HEK293T (cell line): Measurements from ENCODE around the gene CD79B.

ENCODE experiments used
- CTCF ChIA-PET: fragments of 350-600 bp; formaldehyde crosslinking; extraction: SDS; loops from one replicate; lab custom pipeline; 2021; ENCODE audit warnings: antibody characterized with exemption, inconsistent platforms; lab: Yijun Ruan, JAX
- POLR2A ChIA-PET: fragments of 350-600 bp; formaldehyde crosslinking; extraction: SDS; loops from one replicate; lab custom pipeline; 2020; ENCODE audit warnings: antibody characterized with exemption, inconsistent platforms; lab: Yijun Ruan, JAX
- DNase-seq: peaks from one replicate; pipeline ENCODE4 v3.0.0; 2012; ENCODE audit warnings: mixed read lengths; ENCODE audit errors: extremely low spot score
- ARNT ChIP-seq: fragments of 450-650 bp; IDR thresholded peaks from 2 replicates; pipeline ENCODE4 v1.6.1; 2017; ENCODE audit warnings: mild to moderate bottlenecking
- BHLHE40 ChIP-seq: fragments of 450-650 bp; IDR thresholded peaks from 2 replicates; pipeline ENCODE4 v1.6.1; 2016; ENCODE audit warnings: mild to moderate bottlenecking, moderate library complexity, borderline replicate concordance
- CTBP1 ChIP-seq: fragments of 450-650 bp; IDR thresholded peaks from 2 replicates; pipeline ENCODE4 v1.6.1; 2016; ENCODE audit warnings: borderline replicate concordance
- ELF4 ChIP-seq: fragments of 450-650 bp; IDR thresholded peaks from 2 replicates; pipeline ENCODE4 v1.6.1; 2017; ENCODE audit warnings: antibody characterized with exemption
- FOXA1 ChIP-seq: fragments of 450-650 bp; IDR thresholded peaks from 2 replicates; pipeline ENCODE4 v1.6.1; 2016; ENCODE audit warnings: mild to moderate bottlenecking
- FOXK2 ChIP-seq: fragments of 450-650 bp; IDR thresholded peaks from 2 replicates; pipeline ENCODE4 v1.6.1; 2016; ENCODE audit warnings: mild to moderate bottlenecking
- FOXM1 ChIP-seq: fragments of 450-650 bp; IDR thresholded peaks from 2 replicates; pipeline ENCODE4 v1.6.1; 2017; ENCODE audit warnings: mild to moderate bottlenecking, borderline replicate concordance
- HDGF ChIP-seq: fragments of 450-650 bp; IDR thresholded peaks from 2 replicates; pipeline ENCODE4 v1.6.1; 2017; ENCODE audit warnings: antibody characterized with exemption, borderline replicate concordance
- L3MBTL2 ChIP-seq: fragments of 450-650 bp; conservative IDR thresholded peaks from 2 replicates; pipeline ENCODE4 v1.6.1; 2016; ENCODE audit warnings: mild to moderate bottlenecking
- LEF1 ChIP-seq: fragments of 450-650 bp; IDR thresholded peaks from 2 replicates; pipeline ENCODE4 v1.6.1; 2017; ENCODE audit warnings: mild to moderate bottlenecking, borderline replicate concordance
- NFRKB ChIP-seq: fragments of 450-650 bp; IDR thresholded peaks from 2 replicates; pipeline ENCODE4 v1.6.1; 2016; ENCODE audit warnings: mild to moderate bottlenecking, moderate library complexity
- SP1 ChIP-seq: fragments of 450-650 bp; IDR thresholded peaks from 2 replicates; pipeline ENCODE4 v1.6.1; 2017
- SUZ12 ChIP-seq: fragments of 450-650 bp; IDR thresholded peaks from 2 replicates; pipeline ENCODE4 v1.6.1; 2016; ENCODE audit warnings: mild to moderate bottlenecking
- TARDBP ChIP-seq: fragments of 450-650 bp; IDR thresholded peaks from 2 replicates; pipeline ENCODE4 v1.6.1; 2016
- ZNF384 ChIP-seq: fragments of 450-650 bp; IDR thresholded peaks from 2 replicates; pipeline ENCODE4 v1.6.1; 2016
- TF ChIP-seq, protein P1 (sequence below): fragments of 450-650 bp; IDR thresholded peaks from 2 replicates; pipeline ENCODE4 v1.6.1; 2016

Gene CD79B

DNA sequence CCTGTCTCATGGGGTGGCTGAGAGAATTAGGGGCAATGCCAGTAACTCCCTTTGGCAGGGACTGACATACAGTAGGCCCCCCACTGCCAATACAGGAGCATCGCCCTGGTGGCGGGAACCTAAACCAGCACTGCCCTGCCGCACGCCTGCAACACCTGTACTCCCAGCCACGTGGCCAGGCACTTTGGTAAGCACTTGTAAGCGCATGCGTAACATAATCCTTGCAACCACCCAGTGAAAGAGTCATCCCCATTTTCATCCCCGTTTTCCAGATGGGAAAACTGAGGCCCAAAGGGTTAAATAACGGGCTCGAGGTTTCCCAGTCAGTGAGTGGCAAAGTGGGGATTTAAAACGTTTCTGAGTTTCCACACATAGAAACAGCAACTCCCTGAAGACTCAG lies 23.1 kb upstream of the CD79B start:
- CTCF ChIA-PET, result interaction anchor here (2.3 kb wide), 1 partner anchor 8 kb away, joined by 7 read pairs; no protein-coding TSS in a partner anchor
- no peak for TF ChIP-seq FOXM1
- TF ChIP-seq FOXK2, result no peak
- no peak for TF ChIP-seq HDGF
- no peak for TF ChIP-seq ZNF384
- no peak for TF ChIP-seq BHLHE40
- TF ChIP-seq CTBP1, result no peak
- no peak for TF ChIP-seq L3MBTL2
- TF ChIP-seq, protein P1, sequence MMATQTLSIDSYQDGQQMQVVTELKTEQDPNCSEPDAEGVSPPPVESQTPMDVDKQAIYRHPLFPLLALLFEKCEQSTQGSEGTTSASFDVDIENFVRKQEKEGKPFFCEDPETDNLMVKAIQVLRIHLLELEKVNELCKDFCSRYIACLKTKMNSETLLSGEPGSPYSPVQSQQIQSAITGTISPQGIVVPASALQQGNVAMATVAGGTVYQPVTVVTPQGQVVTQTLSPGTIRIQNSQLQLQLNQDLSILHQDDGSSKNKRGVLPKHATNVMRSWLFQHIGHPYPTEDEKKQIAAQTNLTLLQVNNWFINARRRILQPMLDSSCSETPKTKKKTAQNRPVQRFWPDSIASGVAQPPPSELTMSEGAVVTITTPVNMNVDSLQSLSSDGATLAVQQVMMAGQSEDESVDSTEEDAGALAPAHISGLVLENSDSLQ, result no peak
- no peak for TF ChIP-seq ARNT
- no peak for TF ChIP-seq NFRKB
- TF ChIP-seq ELF4, result no peak
- no peak for DNase-seq
- POLR2A ChIA-PET, result no interaction called here

DNA sequence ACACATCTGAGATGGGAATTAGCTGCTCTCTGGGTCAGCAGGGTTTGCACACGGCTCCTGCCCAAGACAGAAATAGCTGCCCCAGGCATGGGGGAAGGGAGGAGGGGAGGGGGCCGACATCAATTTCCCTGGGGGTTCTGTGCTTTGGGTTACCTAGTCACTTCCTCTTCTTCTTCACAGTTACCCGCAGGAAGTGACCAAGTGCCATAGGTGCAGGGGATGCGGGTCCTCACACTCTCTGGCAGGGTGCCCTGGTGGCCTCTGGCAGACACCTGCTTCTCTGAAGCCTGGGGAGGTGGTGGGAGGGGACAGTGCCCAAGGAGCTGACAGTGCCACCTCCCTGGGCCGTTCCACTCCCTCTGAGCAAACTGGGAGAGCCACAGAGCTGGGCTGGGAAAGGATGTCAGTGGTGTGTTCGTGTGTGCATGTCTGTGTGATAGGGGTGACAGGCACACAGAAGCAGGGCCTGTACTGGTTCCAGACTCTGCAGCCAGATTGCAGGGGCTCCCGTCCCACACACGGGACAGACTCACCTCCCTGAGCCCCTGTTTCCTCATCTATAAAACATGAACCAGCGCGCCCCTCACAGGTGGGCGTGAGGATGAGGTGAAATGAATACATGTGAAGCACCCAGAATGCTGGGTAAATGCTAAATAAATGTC lies 22.4 kb upstream of the CD79B start:
- TF ChIP-seq SP1, result no peak
- no peak for TF ChIP-seq TARDBP
- TF ChIP-seq L3MBTL2, result no peak
- TF ChIP-seq FOXA1, result no peak
- no peak for TF ChIP-seq CTBP1
- no peak for TF ChIP-seq HDGF
- no peak for TF ChIP-seq SUZ12
- TF ChIP-seq, protein P1, result no peak
- no peak for TF ChIP-seq ELF4
- no peak for TF ChIP-seq BHLHE40
- TF ChIP-seq FOXM1, result no peak
- TF ChIP-seq ARNT, result no peak
- ChIA-PET POLR2A (no interaction called here), CTCF (interaction anchor here (2.3 kb wide), 1 partner anchor 8 kb away, joined by 7 read pairs; no protein-coding TSS in a partner anchor)
- DNase-seq, result no peak

DNA sequence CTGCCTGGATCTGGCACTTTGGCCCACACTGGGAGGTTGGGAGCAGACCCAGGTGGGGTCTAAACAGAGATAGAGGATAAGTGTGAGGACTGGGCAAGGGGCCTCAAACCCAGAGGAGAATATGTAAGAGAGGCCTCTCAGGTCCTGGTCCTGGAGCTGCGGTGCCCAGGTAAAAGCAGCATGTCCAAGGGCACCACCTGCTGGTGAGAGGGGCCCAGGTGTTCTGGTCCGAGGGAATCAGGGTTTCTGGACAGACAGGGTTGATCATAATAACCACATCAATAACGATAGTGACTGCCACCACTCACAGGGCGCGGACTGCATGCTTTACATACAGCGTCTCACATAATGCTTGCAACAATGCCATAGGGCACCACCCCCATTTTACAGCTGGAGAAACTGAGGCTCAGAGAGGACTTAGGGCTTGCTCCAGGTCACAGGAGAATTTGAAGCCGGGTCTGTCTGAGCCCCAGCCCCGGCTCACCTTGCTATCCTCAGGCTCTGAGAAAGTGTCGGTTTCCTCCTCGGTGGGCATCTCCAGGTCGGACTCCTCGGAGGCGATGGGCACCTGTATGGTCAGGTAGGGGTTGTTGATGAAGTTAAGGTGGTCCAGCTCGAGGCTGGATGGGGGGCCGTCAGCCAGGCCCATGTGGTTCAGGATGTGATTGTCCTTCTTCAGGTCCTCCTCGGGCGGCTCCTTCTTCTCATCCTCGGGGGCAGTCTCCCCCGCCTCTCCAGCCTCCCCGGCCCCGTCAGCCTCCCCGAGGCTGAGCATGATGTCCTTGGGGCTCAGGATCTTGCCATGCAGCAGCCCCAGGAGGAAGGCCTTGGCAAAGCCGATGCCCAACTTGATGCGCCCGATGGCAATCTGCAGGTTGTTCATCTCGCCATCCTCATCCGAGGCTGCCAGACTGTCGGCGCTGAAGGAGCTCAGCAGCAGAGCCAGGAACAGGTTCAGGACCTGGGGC lies 19.1 kb upstream of the CD79B start:
- no peak for DNase-seq
- POLR2A ChIA-PET, result no interaction called here
- TF ChIP-seq SP1, result no peak
- CTCF ChIA-PET, result interaction anchor here (0.6 to 2.5 kb wide), 8 partner anchors 11 to 182 kb away, joined by 3 to 10 read pairs (median 3); partner anchors contain the start of gene GH1

DNA sequence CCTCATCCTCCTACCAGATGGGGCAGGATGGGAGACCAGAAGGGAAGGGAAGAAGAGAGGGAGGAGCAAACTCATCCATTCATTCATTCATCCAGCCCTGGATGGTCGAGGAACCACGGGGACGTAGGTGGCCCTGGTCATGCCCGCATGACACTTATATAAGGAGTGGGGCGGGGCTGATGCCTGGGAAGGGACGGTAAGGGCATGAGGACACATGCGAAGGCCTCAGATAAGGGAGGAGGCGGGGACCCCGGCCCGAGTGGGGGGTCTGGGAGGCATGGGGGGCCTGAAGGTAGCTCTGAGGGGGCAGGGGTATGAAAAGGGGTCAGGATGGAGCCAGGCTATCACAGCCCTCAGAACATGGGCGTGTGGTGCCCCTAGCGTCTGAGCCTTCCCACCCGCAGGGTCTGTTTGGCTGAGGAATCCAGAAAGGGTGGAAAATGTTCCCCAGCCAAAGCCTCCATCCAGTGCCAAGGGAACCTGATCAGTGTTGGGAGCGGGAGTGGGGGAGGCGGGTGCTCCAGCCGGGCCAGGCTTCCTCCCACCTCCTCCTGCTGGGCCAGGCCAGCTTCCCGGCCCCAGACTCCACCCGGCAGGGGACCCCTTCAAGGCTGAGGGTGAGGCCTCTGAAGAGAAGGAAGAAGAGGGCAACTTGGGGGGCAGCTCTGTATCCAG lies 17.6 kb upstream of the CD79B start:
- POLR2A ChIA-PET, result no interaction called here
- no peak for DNase-seq
- TF ChIP-seq ELF4, result no peak
- TF ChIP-seq FOXA1, result no peak
- no peak for TF ChIP-seq TARDBP
- no peak for TF ChIP-seq NFRKB
- TF ChIP-seq, protein P1, result no peak
- no peak for TF ChIP-seq L3MBTL2
- no peak for TF ChIP-seq SP1
- no peak for TF ChIP-seq SUZ12
- TF ChIP-seq FOXK2, result no peak
- no peak for TF ChIP-seq BHLHE40
- TF ChIP-seq ZNF384, result no peak
- TF ChIP-seq CTBP1, result no peak
- no peak for TF ChIP-seq HDGF
- no peak for TF ChIP-seq LEF1
- no peak for TF ChIP-seq ARNT
- no peak for TF ChIP-seq FOXM1
- CTCF ChIA-PET, result interaction anchor here (0.6 to 2.5 kb wide), 6 partner anchors 12 to 299 kb away, joined by 3 to 10 read pairs (median 3); partner anchors contain the start of gene GH1

DNA sequence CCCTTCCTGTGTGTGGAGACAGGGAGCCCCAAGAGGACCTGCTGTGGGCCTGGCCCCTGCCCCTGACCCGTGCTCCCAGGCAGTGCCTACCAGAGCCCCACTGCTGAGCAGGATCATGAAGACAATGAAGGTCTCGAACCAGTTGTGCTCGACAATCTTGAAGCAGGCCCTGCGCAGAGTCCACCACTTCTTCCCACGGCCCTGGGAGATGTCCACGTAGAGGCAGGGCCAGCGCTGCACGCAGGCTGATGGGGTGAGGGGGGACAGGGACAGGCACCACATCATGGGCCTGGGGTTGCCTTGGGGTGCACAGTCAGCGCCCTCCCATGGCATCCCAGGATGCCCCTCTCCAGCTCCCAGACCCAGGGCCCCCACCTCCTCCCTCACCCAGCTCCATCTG lies 16.4 kb upstream of the CD79B start:
- CTCF ChIA-PET, result no interaction called here
- no peak for TF ChIP-seq FOXK2
- no peak for TF ChIP-seq SP1
- TF ChIP-seq BHLHE40, result no peak
- no peak for TF ChIP-seq L3MBTL2
- no peak for TF ChIP-seq ZNF384
- no peak for TF ChIP-seq TARDBP
- no peak for TF ChIP-seq HDGF
- POLR2A ChIA-PET, result no interaction called here
- no peak for DNase-seq
